Neural progenitor cell (in vitro differentiated cells): ENCODE results near the gene UCMA. TPM values are rescaled to one million over a fixed set of nuclear protein-coding genes. Genes with fewer than 3 reads are reported as not detected.
"Not testable (repeated sequence)": the region's sequence is repeated elsewhere in the genome, so short reads cannot be mapped to it uniquely, and the experiment has no call there.

Experiments used
- DNase-seq: peaks from one replicate; pipeline ENCODE4 v3.0.0-alpha.2; 2016; ENCODE audit warnings: low spot score
- H2AFZ ChIP-seq: fragments of 200-600 bp; sonication (generic); replicated peaks from 2 replicates; pipeline ENCODE4 v1.6.1; 2016; ENCODE audit warnings: antibody characterized with exemption
- H3F3A ChIP-seq: fragments of 200-600 bp; sonication (generic); 2 replicates; pipeline ENCODE4 v1.6.1; 2016; ENCODE audit warnings: antibody characterized with exemption, low read depth
- H3K27ac ChIP-seq: fragments of 200-600 bp; sonication (generic); 2 replicates; pipeline ENCODE4 v1.5.1; 2016; ENCODE audit warnings: mild to moderate bottlenecking
- H3K27me3 ChIP-seq: fragments of 200-600 bp; sonication (generic); 2 replicates; pipeline ENCODE4 v1.6.1; 2016; ENCODE audit warnings: mild to moderate bottlenecking, moderate library complexity
- H3K36me3 ChIP-seq: fragments of 200-600 bp; sonication (generic); 2 replicates; pipeline ENCODE4 v1.5.1; 2016
- H3K4me1 ChIP-seq: fragments of 200-600 bp; sonication (generic); 2 replicates; pipeline ENCODE4 v1.6.1; 2016; ENCODE audit warnings: mixed run types
- H3K4me2 ChIP-seq: fragments of 200-600 bp; sonication (generic); 2 replicates; pipeline ENCODE4 v1.6.1; 2016
- H3K4me3 ChIP-seq: fragments of 200-600 bp; sonication (generic); 2 replicates; pipeline ENCODE4 v1.5.1; 2016
- H3K79me2 ChIP-seq: fragments of 200-600 bp; sonication (generic); 2 replicates; pipeline ENCODE4 v1.6.1; 2016; ENCODE audit warnings: low read depth
- H3K9ac ChIP-seq: fragments of 200-600 bp; sonication (generic); 2 replicates; pipeline ENCODE4 v1.6.1; 2016
- H3K9me3 ChIP-seq: fragments of 200-600 bp; sonication (generic); 2 replicates; pipeline ENCODE4 v1.5.1; 2016; ENCODE audit warnings: low read depth
- H4K20me1 ChIP-seq: fragments of 200-600 bp; sonication (generic); 2 replicates; pipeline ENCODE4 v1.6.1; 2016; ENCODE audit warnings: low read depth
- H3K27ac Mint-ChIP-seq: 3 replicates; pipeline ENCODE4 v1.8.0; 2021; ENCODE audit warnings: mixed read lengths
- H3K27me3 Mint-ChIP-seq: 2 replicates; pipeline ENCODE4 v1.8.0; 2022; ENCODE audit warnings: low read depth, mild to moderate bottlenecking, inconsistent platforms, moderate library complexity, mixed read lengths; ENCODE audit not compliant: insufficient read depth
- H3K36me3 Mint-ChIP-seq: 3 replicates; pipeline ENCODE4 v1.8.0; 2021; ENCODE audit warnings: mixed read lengths
- H3K4me1 Mint-ChIP-seq: 3 replicates; pipeline ENCODE4 v1.8.0; 2021; ENCODE audit warnings: mixed read lengths
- H3K4me3 Mint-ChIP-seq: 3 replicates; pipeline ENCODE4 v1.8.0; 2021; ENCODE audit warnings: mild to moderate bottlenecking, moderate library complexity, mixed read lengths
- H3K9me3 Mint-ChIP-seq: 3 replicates; pipeline ENCODE4 v1.8.0; 2020; ENCODE audit warnings: mixed read lengths
- CTCF ChIP-seq: fragments of 200-600 bp; sonication (generic); IDR thresholded peaks from 2 replicates; pipeline ENCODE4 v1.5.1; 2017; ENCODE audit warnings: antibody characterized with exemption, mild to moderate bottlenecking
- EZH2 ChIP-seq: fragments of 200-600 bp; sonication (generic); IDR thresholded peaks from 2 replicates; pipeline ENCODE4 v1.6.1; 2017; ENCODE audit warnings: antibody characterized with exemption, mild to moderate bottlenecking, moderate library complexity
- EZH2phosphoT487 ChIP-seq: fragments of 200-600 bp; sonication (generic); IDR thresholded peaks from 2 replicates; pipeline ENCODE4 v1.6.1; 2017; ENCODE audit warnings: antibody characterized with exemption
- total RNA-seq: library from RNA; depleted of rRNA; stranded (reverse); fragments of >200 nt; gene quantifications from 2 replicates; pipeline ENCODE4 v1.2.3, GENCODE V29; 2015; ENCODE audit warnings: low replicate concordance

Gene UCMA
- not detected in 2 replicates for total RNA-seq

- no peak for DNase-seq
- no peaks in the 10 kb centered on the region for H4K20me1 ChIP-seq
- H3K9me3 Mint-ChIP-seq: no peaks in the 10 kb centered on the region
Observed at GRCh38 chr10:13234172-13234571, at the start of gene UCMA. Gene UCMA (minus strand): TSS chr10:13234374. CDS start chr10:13234258, 116 bp downstream.

GRCh38 chr10:13282348-13282747 lies 48.2 kb upstream of the UCMA start:
- not testable (repeated sequence) for H3F3A ChIP-seq, DNase-seq, H3K36me3 ChIP-seq, H3K4me3 Mint-ChIP-seq, H3K79me2 ChIP-seq, H3K36me3 Mint-ChIP-seq, H3K27me3 ChIP-seq, H3K4me1 Mint-ChIP-seq, H3K27ac Mint-ChIP-seq, H2AFZ ChIP-seq, H3K27me3 Mint-ChIP-seq, H3K9me3 ChIP-seq, H3K4me1 ChIP-seq, H3K27ac ChIP-seq, H3K9me3 Mint-ChIP-seq, H4K20me1 ChIP-seq, H3K9ac ChIP-seq, H3K4me3 ChIP-seq, H3K4me2 ChIP-seq

More at GRCh38 chr10:13234172-13234571, at the start of gene UCMA:
- Mint-ChIP-seq H3K27ac (no peak within 1 kb of the TSS), H3K4me3 (no peak within 1 kb of the TSS), H3K36me3 (no peaks in the 10 kb centered on the region), H3K4me1 (peaks cover 3% of the 10 kb centered on the region), H3K27me3 (peaks cover 11% of the 10 kb centered on the region)
- Histone ChIP-seq H3K27ac (no peak within 1 kb of the TSS), H3K9me3 (no peaks in the 10 kb centered on the region), H3K4me2 (no peak within 1 kb of the TSS), H3K4me3 (no peak within 1 kb of the TSS), H3K4me1 (no peaks in the 10 kb centered on the region), H3K27me3 (no peaks in the 10 kb centered on the region), H3K36me3 (no peaks in the 10 kb centered on the region), H3K79me2 (no peaks in the 10 kb centered on the region), H3F3A (no peaks in the 10 kb centered on the region), H3K9ac (no peak within 1 kb of the TSS), H2AFZ (peak within 1 kb of the TSS; percentile 26)
- no peak for TF ChIP-seq CTCF
- TF ChIP-seq EZH2: no peak
- no peak for TF ChIP-seq EZH2phosphoT487

GRCh38 chr10:13276749-13277365 lies 42.7 kb upstream of the UCMA start:
- Histone ChIP-seq H3K36me3 (no peaks in the 10 kb centered on the region), H3K9me3 (no peaks in the 10 kb centered on the region), H3F3A (peaks cover 3% of the 10 kb centered on the region), H3K27me3 (no peaks in the 10 kb centered on the region), H3K4me3 (no peak overlapping the region), H3K9ac (no peak overlapping the region), H2AFZ (no peak overlapping the region), H3K4me2 (no peak overlapping the region), H3K4me1 (peaks cover 3% of the 10 kb centered on the region), H4K20me1 (no peaks in the 10 kb centered on the region), H3K79me2 (no peaks in the 10 kb centered on the region), H3K27ac (no peak overlapping the region)
- peaks cover 2% of the 10 kb centered on the region for H3K36me3 Mint-ChIP-seq
- peaks cover 2% of the 10 kb centered on the region for H3K9me3 Mint-ChIP-seq
- no peak overlapping the region for H3K4me3 Mint-ChIP-seq
- H3K27ac Mint-ChIP-seq: no peak overlapping the region
- no peak for DNase-seq
- no peak for TF ChIP-seq EZH2
- no peak for TF ChIP-seq CTCF
- no peak for TF ChIP-seq EZH2phosphoT487
- peaks cover 7% of the 10 kb centered on the region for H3K27me3 Mint-ChIP-seq
- peaks cover 11% of the 10 kb centered on the region for H3K4me1 Mint-ChIP-seq

- not testable (repeated sequence) for H3K79me2 ChIP-seq, H3K27ac Mint-ChIP-seq, H3K27me3 Mint-ChIP-seq
Observed at GRCh38 chr10:13276146-13276545, 42.0 kb upstream of the UCMA start.

More at GRCh38 chr10:13276146-13276545, 42.0 kb upstream of the UCMA start:
- not testable (repeated sequence) for H4K20me1 ChIP-seq, H3K27me3 ChIP-seq, H2AFZ ChIP-seq, H3K9me3 ChIP-seq, H3K4me3 Mint-ChIP-seq, H3K4me3 ChIP-seq, H3F3A ChIP-seq, H3K36me3 Mint-ChIP-seq, H3K4me2 ChIP-seq, H3K27ac ChIP-seq, H3K9me3 Mint-ChIP-seq, DNase-seq, H3K36me3 ChIP-seq, H3K9ac ChIP-seq
- H3K4me1 ChIP-seq: peaks cover 10% of the 10 kb centered on the region
- H3K4me1 Mint-ChIP-seq: peaks cover 18% of the 10 kb centered on the region
